Muscle layer of duodenum (tissue), 2 donors: Measurements from ENCODE around the gene TBC1D22B.
"Not testable (repeated sequence)": the region's sequence is repeated elsewhere in the genome, so short reads cannot be mapped to it uniquely, and the experiment has no call there.

Experiments
- H3K27ac ChIP-seq: one replicate; pipeline ENCODE4 v1.7.0; 2013; ENCODE audit warnings: mild to moderate bottlenecking, low read length
- H3K27me3 ChIP-seq: one replicate; pipeline ENCODE4 v1.7.0; 2013; ENCODE audit warnings: low read depth, mild to moderate bottlenecking, control low read depth, low read length
- H3K36me3 ChIP-seq, 2 donors: one replicate each; pipeline ENCODE4 v1.7.0; 2013; ENCODE audit warnings: low read length in 2 of 2, control low read depth in 1 of 2, mild to moderate bottlenecking in 1 of 2; ENCODE audit not compliant: insufficient read depth in 2 of 2, control insufficient read depth in 1 of 2
- H3K4me1 ChIP-seq, 2 donors: one replicate each; pipeline ENCODE4 v1.7.0; 2013; ENCODE audit warnings: low read length in 2 of 2, mild to moderate bottlenecking in 2 of 2, control low read depth in 1 of 2, moderate library complexity in 1 of 2; ENCODE audit not compliant: insufficient read depth in 2 of 2, control insufficient read depth in 1 of 2
- H3K4me3 ChIP-seq, 2 donors: one replicate each; pipeline ENCODE4 v1.7.0; 2013; ENCODE audit warnings: low read length in 2 of 2, low read depth in 1 of 2, mild to moderate bottlenecking in 1 of 2
- H3K9me3 ChIP-seq, 2 donors: one replicate each; pipeline ENCODE4 v1.7.0; 2013; ENCODE audit warnings: low read length in 2 of 2, control low read depth in 1 of 2, mild to moderate bottlenecking in 1 of 2; ENCODE audit not compliant: control insufficient read depth in 1 of 2
- donor health status: healthy.

The TBC1D22B gene

GRCh38 chr6:37289931-37290330 is 32.4 kb downstream of the TBC1D22B start:
- Histone ChIP-seq H3K4me1 (peaks cover 0 to 2% of the 10 kb centered on the region in 2 donors), H3K36me3 (peaks cover 23 to 48% of the 10 kb centered on the region in 2 donors), H3K4me3 (no peak overlapping the region), H3K27ac (no peak overlapping the region), H3K27me3 (no peaks in the 10 kb centered on the region), H3K9me3 (no peaks in the 10 kb centered on the region)

GRCh38 chr6:37293426-37293825 is 35.9 kb downstream of the TBC1D22B start:
- Histone ChIP-seq H3K36me3 (peaks cover 21 to 36% of the 10 kb centered on the region in 2 donors), H3K27ac (no peak overlapping the region), H3K27me3 (no peaks in the 10 kb centered on the region), H3K9me3 (no peaks in the 10 kb centered on the region), H3K4me1 (no peaks in the 10 kb centered on the region), H3K4me3 (no peak overlapping the region)

GRCh38 chr6:37297637-37298036 is 40.1 kb downstream of the TBC1D22B start:
- H3K9me3 ChIP-seq, H3K27ac ChIP-seq, H3K27me3 ChIP-seq, H3K4me1 ChIP-seq, H3K4me3 ChIP-seq: not testable (repeated sequence)
- H3K36me3 ChIP-seq, result peaks cover 21 to 27% of the 10 kb centered on the region in 2 donors

- Histone ChIP-seq H3K27ac (no peak overlapping the region), H3K27me3 (no peaks in the 10 kb centered on the region), H3K36me3 (peaks cover 23 to 24% of the 10 kb centered on the region in 2 donors), H3K9me3 (no peaks in the 10 kb centered on the region), H3K4me1 (no peaks in the 10 kb centered on the region), H3K4me3 (no peak overlapping the region)
Measured at GRCh38 chr6:37298958-37299357, 41.4 kb downstream of the TBC1D22B start.

GRCh38 chr6:37299990-37300389 is 42.4 kb downstream of the TBC1D22B start:
- Histone ChIP-seq H3K9me3 (no peaks in the 10 kb centered on the region), H3K36me3 (peaks cover 21 to 28% of the 10 kb centered on the region in 2 donors), H3K27ac (no peak overlapping the region), H3K4me3 (no peak overlapping the region), H3K27me3 (no peaks in the 10 kb centered on the region), H3K4me1 (no peaks in the 10 kb centered on the region)

GRCh38 chr6:37302086-37302686 is 44.6 kb downstream of the TBC1D22B start:
- Histone ChIP-seq H3K27ac (no peak overlapping the region), H3K27me3 (no peaks in the 10 kb centered on the region), H3K36me3 (peaks cover 25 to 31% of the 10 kb centered on the region in 2 donors), H3K4me3 (no peak overlapping the region), H3K4me1 (no peaks in the 10 kb centered on the region), H3K9me3 (no peaks in the 10 kb centered on the region)

- Histone ChIP-seq H3K27ac (no peak overlapping the region), H3K4me1 (peaks cover 3% of the 10 kb centered on the region in 2 donors), H3K4me3 (no peak overlapping the region), H3K27me3 (no peaks in the 10 kb centered on the region), H3K9me3 (no peaks in the 10 kb centered on the region), H3K36me3 (peaks cover 25 to 31% of the 10 kb centered on the region in 2 donors)
Measured at GRCh38 chr6:37303091-37303660, 45.6 kb downstream of the TBC1D22B start.

- peaks cover 3 to 6% of the 10 kb centered on the region in 2 donors for H3K4me1 ChIP-seq
Measured at GRCh38 chr6:37303891-37304503, 46.4 kb downstream of the TBC1D22B start.

GRCh38 chr6:37304766-37305165 is 47.2 kb downstream of the TBC1D22B start:
- no peak overlapping the region for H3K4me3 ChIP-seq
- H3K4me1 ChIP-seq, result peaks cover 3 to 6% of the 10 kb centered on the region in 2 donors
- H3K27me3 ChIP-seq, result no peaks in the 10 kb centered on the region
- H3K36me3 ChIP-seq, result peaks cover 25 to 35% of the 10 kb centered on the region in 2 donors
- no peak overlapping the region for H3K27ac ChIP-seq
- no peaks in the 10 kb centered on the region for H3K9me3 ChIP-seq

More at GRCh38 chr6:37303891-37304503, 46.4 kb downstream of the TBC1D22B start:
- Histone ChIP-seq H3K4me3 (no peak overlapping the region), H3K27ac (no peak overlapping the region), H3K27me3 (no peaks in the 10 kb centered on the region), H3K9me3 (no peaks in the 10 kb centered on the region), H3K36me3 (peaks cover 25 to 29% of the 10 kb centered on the region in 2 donors)

GRCh38 chr6:37305841-37306425 is 48.4 kb downstream of the TBC1D22B start:
- H3K36me3 ChIP-seq, result peaks cover 25 to 35% of the 10 kb centered on the region in 2 donors
- no peak overlapping the region for H3K27ac ChIP-seq
- peaks cover 3 to 6% of the 10 kb centered on the region in 2 donors for H3K4me1 ChIP-seq
- no peaks in the 10 kb centered on the region for H3K9me3 ChIP-seq
- H3K27me3 ChIP-seq, result no peaks in the 10 kb centered on the region
- no peak overlapping the region for H3K4me3 ChIP-seq

- H3K4me3 ChIP-seq, result no peak overlapping the region
- no peaks in the 10 kb centered on the region for H3K27me3 ChIP-seq
- H3K27ac ChIP-seq, result no peak overlapping the region
Measured at GRCh38 chr6:37306624-37307222, 49.2 kb downstream of the TBC1D22B start.

More at GRCh38 chr6:37306624-37307222, 49.2 kb downstream of the TBC1D22B start:
- no peaks in the 10 kb centered on the region for H3K9me3 ChIP-seq
- H3K4me1 ChIP-seq, result peaks cover 3 to 6% of the 10 kb centered on the region in 2 donors
- H3K36me3 ChIP-seq, result peaks cover 20 to 30% of the 10 kb centered on the region in 2 donors
